Liver (tissue), 9 donors: ENCODE results near the gene ABCA3. TPM values are rescaled to one million over a fixed set of nuclear protein-coding genes. Genes with fewer than 3 reads are reported as not detected.

ENCODE experiments used
- DNase-seq: peaks from one replicate; pipeline ENCODE4 v3.0.0-alpha.2; 2017; ENCODE audit warnings: low spot score
- H3K27ac ChIP-seq, 2 donors: one replicate each; pipeline ENCODE4 v1.7.0; 2013; ENCODE audit warnings: inconsistent platforms in 2 of 2, low read length in 2 of 2, control low read depth in 1 of 2, low read depth in 1 of 2, mild to moderate bottlenecking in 1 of 2
- H3K27me3 ChIP-seq, 4 donors: one replicate each; pipeline versions ENCODE4 v1.6.1 to v1.7.0; 2013; ENCODE audit warnings: low read length in 3 of 4, inconsistent platforms in 1 of 4, mild to moderate bottlenecking in 1 of 4, moderate library complexity in 1 of 4; ENCODE audit not compliant: control insufficient read depth in 4 of 4, insufficient read depth in 4 of 4
- H3K36me3 ChIP-seq, 4 donors: one replicate each; pipeline versions ENCODE4 v1.6.1 to v1.7.0; 2013; ENCODE audit warnings: low read length in 3 of 4, mild to moderate bottlenecking in 3 of 4, low read depth in 1 of 4, moderate library complexity in 1 of 4; ENCODE audit not compliant: control insufficient read depth in 4 of 4, insufficient read depth in 3 of 4
- H3K4me1 ChIP-seq, 4 donors: one replicate each; pipeline versions ENCODE4 v1.6.1 to v1.7.0; 2013; ENCODE audit warnings: low read length in 3 of 4, mild to moderate bottlenecking in 3 of 4, moderate library complexity in 1 of 4; ENCODE audit not compliant: control insufficient read depth in 4 of 4, insufficient read depth in 4 of 4
- H3K4me3 ChIP-seq, 3 donors: one replicate each; pipeline versions ENCODE4 v1.6.1 to v1.7.0; 2013; ENCODE audit warnings: low read length in 3 of 3, control low read depth in 1 of 3, low read depth in 1 of 3, mild to moderate bottlenecking in 1 of 3
- H3K9ac ChIP-seq, 2 donors: one replicate each; pipeline ENCODE4 v1.7.0; 2013; ENCODE audit warnings: low read length in 2 of 2, mild to moderate bottlenecking in 2 of 2, moderate library complexity in 2 of 2, control low read depth in 1 of 2, low read depth in 1 of 2
- H3K9me3 ChIP-seq, 4 donors: one replicate each; pipeline versions ENCODE4 v1.6.1 to v1.7.0; 2013; ENCODE audit warnings: low read length in 3 of 4; ENCODE audit not compliant: control insufficient read depth in 4 of 4
- EGR1 ChIP-seq, 2 donors: IDR thresholded peaks; 2 replicates each; pipeline ENCODE4 v1.6.1; 2016 to 2018; ENCODE audit warnings: antibody characterized with exemption in 2 of 2, low read depth in 2 of 2
- FOXA1 ChIP-seq: IDR thresholded peaks from 2 replicates; pipeline ENCODE4 v1.6.1; 2016; ENCODE audit warnings: antibody characterized with exemption
- FOXA2 ChIP-seq: IDR thresholded peaks from 2 replicates; pipeline ENCODE4 v1.6.1; 2016; ENCODE audit warnings: antibody characterized with exemption
- GABPA ChIP-seq, 2 donors: IDR thresholded peaks in 1 of 2; conservative IDR thresholded peaks in 1 of 2; 2 replicates each; pipeline ENCODE4 v1.6.1; 2016; ENCODE audit warnings: antibody characterized with exemption in 2 of 2, mild to moderate bottlenecking in 1 of 2, moderate library complexity in 1 of 2
- HNF4A ChIP-seq, 2 donors: conservative IDR thresholded peaks; 2 replicates each; pipeline ENCODE4 v1.6.1; 2016; ENCODE audit warnings: antibody characterized with exemption in 2 of 2, mild to moderate bottlenecking in 2 of 2
- HNF4G ChIP-seq: IDR thresholded peaks from 2 replicates; pipeline ENCODE4 v1.6.1; 2016; ENCODE audit warnings: antibody characterized with exemption
- JUND ChIP-seq, 2 donors: IDR thresholded peaks; 2 replicates each; pipeline ENCODE4 v1.6.1; 2016; ENCODE audit warnings: antibody characterized with exemption in 2 of 2
- NR2F2 ChIP-seq: IDR thresholded peaks from 2 replicates; pipeline ENCODE4 v1.6.1; 2016; ENCODE audit warnings: antibody characterized with exemption
- RAD21 ChIP-seq, 2 donors: IDR thresholded peaks; 2 replicates each; pipeline ENCODE4 v1.6.1; 2016; ENCODE audit warnings: antibody characterized with exemption in 2 of 2, mild to moderate bottlenecking in 2 of 2
- RXRA ChIP-seq, 2 donors: IDR thresholded peaks; 2 replicates each; pipeline ENCODE4 v1.6.1; 2017 to 2018; ENCODE audit warnings: antibody characterized with exemption in 2 of 2, mild to moderate bottlenecking in 1 of 2
- SP1 ChIP-seq: IDR thresholded peaks from 2 replicates; pipeline ENCODE4 v1.6.1; 2018; ENCODE audit warnings: antibody characterized with exemption, mild to moderate bottlenecking
- TAF1 ChIP-seq: conservative IDR thresholded peaks from 2 replicates; pipeline ENCODE4 v1.6.1; 2016; ENCODE audit warnings: antibody characterized with exemption, mild to moderate bottlenecking
- YY1 ChIP-seq: IDR thresholded peaks from 2 replicates; pipeline ENCODE4 v1.6.1; 2016; ENCODE audit warnings: antibody characterized with exemption, mild to moderate bottlenecking
- WGBS: extraction: QIAGEN DNeasy Blood & Tissue Kit; methylation state at CpG from one replicate; pipeline ENCODE4 v1.1.7; 2013; 5-methylcytosine and 5-hydroxymethylcytosine counted together
- polyA plus RNA-seq, 2 donors: library from polyadenylated mRNA; stranded (reverse) in 1 of 2; unstranded in 1 of 2; fragments of 200-250 nt in 1 of 2; fragments of >200 nt in 1 of 2; fragmentation: Nextera tagmentation in 1 of 2; extraction: Ambion mirVana in 1 of 2; gene quantifications; one replicate each; pipeline versions ENCODE4 v1.2.1 to v1.2.3, GENCODE V29; 2013 to 2015
- total RNA-seq, 2 donors: library from RNA; depleted of rRNA; stranded (reverse); fragments of >200 nt; gene quantifications; one replicate each; pipeline ENCODE4 v1.2.3, GENCODE V29; 2014
- TF ChIP-seq, protein P1 (sequence below): IDR thresholded peaks from 2 replicates; pipeline ENCODE4 v1.6.1; 2016; ENCODE audit warnings: antibody characterized with exemption, mild to moderate bottlenecking
- TF ChIP-seq, protein P2 (sequence below): IDR thresholded peaks from 2 replicates; pipeline ENCODE4 v1.6.1; 2016; ENCODE audit warnings: antibody characterized with exemption
- TF ChIP-seq, protein P3 (sequence below): fragments of 150-350 bp; IDR thresholded peaks from 2 replicates; pipeline ENCODE4 v1.5.1; 2017; ENCODE audit warnings: improper control_type of control experiment, low read depth, low read length; ENCODE audit not compliant: missing input control
- TF ChIP-seq, protein P4 (sequence below): IDR thresholded peaks from 2 replicates; pipeline ENCODE4 v1.6.1; 2016; ENCODE audit warnings: antibody characterized with exemption
- TF ChIP-seq, protein P5 (sequence below): IDR thresholded peaks from 2 replicates; pipeline ENCODE4 v1.6.1; 2016; ENCODE audit warnings: antibody characterized with exemption
- donor health status: healthy.
- donor health status: healthy.
- donor health status: healthy.
- donor health status: healthy.
- donor health status: healthy.

Gene ABCA3
- total and polyA plus RNA-seq, 4 donors: 0.47 to 1.1 (median 0.77) TPM

DNA sequence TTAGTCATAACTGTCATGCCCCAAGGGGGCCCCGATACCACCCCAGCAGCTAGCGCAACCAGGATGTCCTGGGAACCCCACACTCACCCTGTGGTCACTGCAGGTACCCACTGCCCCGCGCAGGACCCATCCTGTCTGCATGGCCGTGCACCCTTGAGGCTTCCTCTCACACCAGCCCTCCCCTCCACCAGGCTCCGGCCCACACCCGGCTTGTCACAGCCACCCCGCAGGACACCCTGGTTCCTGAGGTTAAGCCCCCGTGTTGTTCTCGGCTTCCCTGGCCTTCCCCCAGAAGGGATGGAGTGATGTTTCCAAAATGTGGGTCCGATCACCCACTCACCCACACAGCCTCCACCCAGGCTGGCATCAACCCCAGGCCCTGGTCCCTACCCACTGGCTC is 96.7 kb downstream of the ABCA3 start:
- no peak overlapping the region for H3K4me3 ChIP-seq
- WGBS: 96% methylated on average over 11 of the region's 11 CpGs
- DNase-seq: no peak
- peaks cover 13 to 52% (median 32%) of the 10 kb centered on the region in 4 donors for H3K36me3 ChIP-seq
- no peaks in the 10 kb centered on the region for H3K9me3 ChIP-seq
- no peak overlapping the region for H3K27ac ChIP-seq
- H3K9ac ChIP-seq: no peak overlapping the region
- H3K27me3 ChIP-seq: no peaks in the 10 kb centered on the region
- TF ChIP-seq TAF1 (no peak), SP1 (no peak), JUND (IDR thresholded peaks at IDR 0.05) (no peak), GABPA (IDR thresholded peaks at IDR 0.05 in 1 of 2, conservative IDR thresholded peaks at IDR 0.05 in 1 of 2) (no peak), HNF4A (conservative IDR thresholded peaks at IDR 0.05) (no peak), NR2F2 (no peak), RAD21 (IDR thresholded peaks at IDR 0.05) (no peak), HNF4G (no peak), EGR1 (IDR thresholded peaks at IDR 0.05; ENCODE audit: low read depth in 2 of 2) (no peak), FOXA1 (no peak), RXRA (IDR thresholded peaks at IDR 0.05) (no peak)
- TF ChIP-seq, protein P1, sequence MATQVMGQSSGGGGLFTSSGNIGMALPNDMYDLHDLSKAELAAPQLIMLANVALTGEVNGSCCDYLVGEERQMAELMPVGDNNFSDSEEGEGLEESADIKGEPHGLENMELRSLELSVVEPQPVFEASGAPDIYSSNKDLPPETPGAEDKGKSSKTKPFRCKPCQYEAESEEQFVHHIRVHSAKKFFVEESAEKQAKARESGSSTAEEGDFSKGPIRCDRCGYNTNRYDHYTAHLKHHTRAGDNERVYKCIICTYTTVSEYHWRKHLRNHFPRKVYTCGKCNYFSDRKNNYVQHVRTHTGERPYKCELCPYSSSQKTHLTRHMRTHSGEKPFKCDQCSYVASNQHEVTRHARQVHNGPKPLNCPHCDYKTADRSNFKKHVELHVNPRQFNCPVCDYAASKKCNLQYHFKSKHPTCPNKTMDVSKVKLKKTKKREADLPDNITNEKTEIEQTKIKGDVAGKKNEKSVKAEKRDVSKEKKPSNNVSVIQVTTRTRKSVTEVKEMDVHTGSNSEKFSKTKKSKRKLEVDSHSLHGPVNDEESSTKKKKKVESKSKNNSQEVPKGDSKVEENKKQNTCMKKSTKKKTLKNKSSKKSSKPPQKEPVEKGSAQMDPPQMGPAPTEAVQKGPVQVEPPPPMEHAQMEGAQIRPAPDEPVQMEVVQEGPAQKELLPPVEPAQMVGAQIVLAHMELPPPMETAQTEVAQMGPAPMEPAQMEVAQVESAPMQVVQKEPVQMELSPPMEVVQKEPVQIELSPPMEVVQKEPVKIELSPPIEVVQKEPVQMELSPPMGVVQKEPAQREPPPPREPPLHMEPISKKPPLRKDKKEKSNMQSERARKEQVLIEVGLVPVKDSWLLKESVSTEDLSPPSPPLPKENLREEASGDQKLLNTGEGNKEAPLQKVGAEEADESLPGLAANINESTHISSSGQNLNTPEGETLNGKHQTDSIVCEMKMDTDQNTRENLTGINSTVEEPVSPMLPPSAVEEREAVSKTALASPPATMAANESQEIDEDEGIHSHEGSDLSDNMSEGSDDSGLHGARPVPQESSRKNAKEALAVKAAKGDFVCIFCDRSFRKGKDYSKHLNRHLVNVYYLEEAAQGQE: no peak
- TF ChIP-seq, protein P2, sequence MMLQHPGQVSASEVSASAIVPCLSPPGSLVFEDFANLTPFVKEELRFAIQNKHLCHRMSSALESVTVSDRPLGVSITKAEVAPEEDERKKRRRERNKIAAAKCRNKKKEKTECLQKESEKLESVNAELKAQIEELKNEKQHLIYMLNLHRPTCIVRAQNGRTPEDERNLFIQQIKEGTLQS: no peak
- H3K4me1 ChIP-seq: peaks cover 0 to 4% (median 3%) of the 10 kb centered on the region in 4 donors

DNA sequence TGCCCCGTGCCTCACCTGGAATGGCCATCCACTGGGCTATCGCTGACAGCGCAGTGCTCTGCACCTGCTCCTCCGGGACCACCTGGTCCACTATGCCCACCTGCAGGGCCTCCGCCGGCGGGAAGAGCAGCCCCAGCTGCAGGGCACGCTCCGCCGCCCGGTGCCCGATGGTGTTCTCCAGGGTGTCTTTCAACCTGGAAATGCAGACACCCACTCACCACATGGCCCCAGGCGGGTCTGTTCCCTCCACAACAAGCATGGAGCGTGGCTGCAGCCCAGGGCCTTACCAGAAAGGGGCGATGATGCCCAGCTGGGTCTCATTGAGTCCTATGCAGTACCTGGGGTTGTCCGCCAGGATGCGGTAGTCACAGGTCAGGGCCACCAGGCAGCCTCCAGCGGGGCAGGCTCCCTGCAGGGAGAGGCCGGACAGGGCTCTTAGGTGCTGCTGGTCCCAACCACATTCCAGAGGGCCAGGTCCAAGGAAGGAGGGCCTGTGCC is 97.4 kb downstream of the ABCA3 start:
- Histone ChIP-seq H3K36me3 (peaks cover 13 to 52% (median 32%) of the 10 kb centered on the region in 4 donors), H3K9ac (no peak overlapping the region), H3K27ac (no peak overlapping the region), H3K9me3 (no peaks in the 10 kb centered on the region), H3K4me1 (no peaks in the 10 kb centered on the region), H3K4me3 (no peak overlapping the region), H3K27me3 (no peaks in the 10 kb centered on the region)
- no peak for DNase-seq
- TF ChIP-seq TAF1 (no peak), SP1 (no peak), RXRA (IDR thresholded peaks at IDR 0.05) (no peak), RAD21 (IDR thresholded peaks at IDR 0.05) (no peak), EGR1 (IDR thresholded peaks at IDR 0.05; ENCODE audit: low read depth in 2 of 2) (no peak), FOXA2 (no peak), JUND (IDR thresholded peaks at IDR 0.05) (no peak), YY1 (no peak), HNF4G (no peak), HNF4A (conservative IDR thresholded peaks at IDR 0.05) (no peak), FOXA1 (no peak), NR2F2 (no peak), GABPA (IDR thresholded peaks at IDR 0.05 in 1 of 2, conservative IDR thresholded peaks at IDR 0.05 in 1 of 2) (no peak)
- TF ChIP-seq, protein P2: no peak
- TF ChIP-seq, protein P1: no peak
- TF ChIP-seq, protein P3, sequence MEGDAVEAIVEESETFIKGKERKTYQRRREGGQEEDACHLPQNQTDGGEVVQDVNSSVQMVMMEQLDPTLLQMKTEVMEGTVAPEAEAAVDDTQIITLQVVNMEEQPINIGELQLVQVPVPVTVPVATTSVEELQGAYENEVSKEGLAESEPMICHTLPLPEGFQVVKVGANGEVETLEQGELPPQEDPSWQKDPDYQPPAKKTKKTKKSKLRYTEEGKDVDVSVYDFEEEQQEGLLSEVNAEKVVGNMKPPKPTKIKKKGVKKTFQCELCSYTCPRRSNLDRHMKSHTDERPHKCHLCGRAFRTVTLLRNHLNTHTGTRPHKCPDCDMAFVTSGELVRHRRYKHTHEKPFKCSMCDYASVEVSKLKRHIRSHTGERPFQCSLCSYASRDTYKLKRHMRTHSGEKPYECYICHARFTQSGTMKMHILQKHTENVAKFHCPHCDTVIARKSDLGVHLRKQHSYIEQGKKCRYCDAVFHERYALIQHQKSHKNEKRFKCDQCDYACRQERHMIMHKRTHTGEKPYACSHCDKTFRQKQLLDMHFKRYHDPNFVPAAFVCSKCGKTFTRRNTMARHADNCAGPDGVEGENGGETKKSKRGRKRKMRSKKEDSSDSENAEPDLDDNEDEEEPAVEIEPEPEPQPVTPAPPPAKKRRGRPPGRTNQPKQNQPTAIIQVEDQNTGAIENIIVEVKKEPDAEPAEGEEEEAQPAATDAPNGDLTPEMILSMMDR: no peak
- TF ChIP-seq, protein P4, sequence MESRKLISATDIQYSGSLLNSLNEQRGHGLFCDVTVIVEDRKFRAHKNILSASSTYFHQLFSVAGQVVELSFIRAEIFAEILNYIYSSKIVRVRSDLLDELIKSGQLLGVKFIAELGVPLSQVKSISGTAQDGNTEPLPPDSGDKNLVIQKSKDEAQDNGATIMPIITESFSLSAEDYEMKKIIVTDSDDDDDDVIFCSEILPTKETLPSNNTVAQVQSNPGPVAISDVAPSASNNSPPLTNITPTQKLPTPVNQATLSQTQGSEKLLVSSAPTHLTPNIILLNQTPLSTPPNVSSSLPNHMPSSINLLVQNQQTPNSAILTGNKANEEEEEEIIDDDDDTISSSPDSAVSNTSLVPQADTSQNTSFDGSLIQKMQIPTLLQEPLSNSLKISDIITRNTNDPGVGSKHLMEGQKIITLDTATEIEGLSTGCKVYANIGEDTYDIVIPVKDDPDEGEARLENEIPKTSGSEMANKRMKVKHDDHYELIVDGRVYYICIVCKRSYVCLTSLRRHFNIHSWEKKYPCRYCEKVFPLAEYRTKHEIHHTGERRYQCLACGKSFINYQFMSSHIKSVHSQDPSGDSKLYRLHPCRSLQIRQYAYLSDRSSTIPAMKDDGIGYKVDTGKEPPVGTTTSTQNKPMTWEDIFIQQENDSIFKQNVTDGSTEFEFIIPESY: no peak
- TF ChIP-seq, protein P5, sequence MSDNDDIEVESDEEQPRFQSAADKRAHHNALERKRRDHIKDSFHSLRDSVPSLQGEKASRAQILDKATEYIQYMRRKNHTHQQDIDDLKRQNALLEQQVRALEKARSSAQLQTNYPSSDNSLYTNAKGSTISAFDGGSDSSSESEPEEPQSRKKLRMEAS: no peak
- 99% methylated on average over 19 of the region's 19 CpGs for WGBS
